CD4-positive, alpha-beta memory T cell (primary cell): Measurements from ENCODE around the gene SLF2. TPM values are rescaled to one million over a fixed set of nuclear protein-coding genes. Genes with fewer than 3 reads are reported as not detected.

Experiments
- CTCF ChIA-PET: fragments of 350-600 bp; sonication (Branson Sonifier 250); formaldehyde crosslinking; loops from one replicate; lab custom pipeline; 2021; ENCODE audit warnings: inconsistent platforms; ENCODE audit not compliant: partially characterized antibody; lab: Charles Lee
- POLR2A ChIA-PET: fragments of 350-600 bp; sonication (Branson Sonifier 250); formaldehyde crosslinking; loops from one replicate; lab custom pipeline; 2021; ENCODE audit not compliant: partially characterized antibody; lab: Charles Lee
- DNase-seq, 5 donors: peaks; one replicate each; pipeline versions ENCODE4 v3.0.0 to v3.0.0-alpha.2; 2020 to 2022; ENCODE audit warnings: mixed read lengths in 1 of 5
- H3K27ac ChIP-seq: one replicate; pipeline ENCODE4 v1.7.0; 2013; ENCODE audit warnings: low read depth, low read length
- H3K27me3 ChIP-seq: 2 replicates; pipeline ENCODE4 v1.7.0; 2013; ENCODE audit warnings: mild to moderate bottlenecking, low read length, moderate library complexity; ENCODE audit not compliant: insufficient read depth
- H3K36me3 ChIP-seq: 2 replicates; pipeline ENCODE4 v1.7.0; 2013; ENCODE audit warnings: mild to moderate bottlenecking, low read length, moderate library complexity; ENCODE audit not compliant: insufficient read depth
- H3K4me1 ChIP-seq: 2 replicates; pipeline ENCODE4 v1.7.0; 2013; ENCODE audit warnings: mild to moderate bottlenecking, low read length, moderate library complexity; ENCODE audit not compliant: insufficient read depth
- H3K4me3 ChIP-seq, 2 donors: one replicate each; pipeline ENCODE4 v1.7.0; 2013; ENCODE audit warnings: low read length in 2 of 2, mild to moderate bottlenecking in 1 of 2
- H3K9me3 ChIP-seq, 2 donors: one replicate each; pipeline ENCODE4 v1.7.0; 2013; ENCODE audit warnings: low read length in 2 of 2, control low read depth in 1 of 2; ENCODE audit not compliant: control insufficient read depth in 1 of 2
- H3K27ac Mint-ChIP-seq, 7 donors: one replicate each; pipeline ENCODE4 v1.8.0; 2020 to 2021; ENCODE audit warnings: mixed read lengths in 7 of 7, mild to moderate bottlenecking in 6 of 7, inconsistent platforms in 3 of 7, moderate library complexity in 3 of 7
- H3K27me3 Mint-ChIP-seq, 2 donors: one replicate each; pipeline ENCODE4 v1.8.0; 2020 to 2021; ENCODE audit warnings: mixed read lengths in 2 of 2
- H3K36me3 Mint-ChIP-seq, 2 donors: one replicate each; pipeline ENCODE4 v1.8.0; 2020 to 2021; ENCODE audit warnings: mixed read lengths in 2 of 2, inconsistent platforms in 1 of 2, mild to moderate bottlenecking in 1 of 2
- H3K4me1 Mint-ChIP-seq, 4 donors: one replicate each; pipeline ENCODE4 v1.8.0; 2020 to 2021; ENCODE audit warnings: mixed read lengths in 4 of 4, mild to moderate bottlenecking in 1 of 4
- H3K4me3 Mint-ChIP-seq, 8 donors: one replicate each; pipeline ENCODE4 v1.8.0; 2020 to 2021; ENCODE audit warnings: mixed read lengths in 8 of 8, mild to moderate bottlenecking in 7 of 8, moderate library complexity in 6 of 8, inconsistent platforms in 3 of 8
- H3K9me3 Mint-ChIP-seq, 8 donors: one replicate each; pipeline ENCODE4 v1.8.0; 2020 to 2021; ENCODE audit warnings: mixed read lengths in 8 of 8, mild to moderate bottlenecking in 5 of 8, inconsistent platforms in 3 of 8, moderate library complexity in 1 of 8
- intact Hi-C: fragments of 100-400 bp; cut with micrococcal nuclease; formaldehyde crosslinking; loops from one replicate; pipeline ENCODE4 v1.15.1; 2023
- polyA plus RNA-seq, 2 donors: library from polyadenylated mRNA; unstranded; fragments of 300-500 nt; fragmentation: Illumina TruSeq; gene quantifications; one replicate each; pipeline ENCODE4 v1.2.3, GENCODE V29; 2021
- total RNA-seq, 2 experiments: library from RNA; stranded (reverse); gene quantifications; one replicate each; pipeline ENCODE4 v1.2.3, GENCODE V29; 2021

The SLF2 gene
- total and polyA plus RNA-seq, 4 experiments from 2014 or later, result 5.9 to 49.3 (median 32.3) TPM

GRCh38 chr10:100989088-100989487 lies 76.3 kb downstream of the SLF2 start:
- Histone ChIP-seq H3K4me3 (no peak overlapping the region), H3K27me3 (no peaks in the 10 kb centered on the region), H3K27ac (no peak overlapping the region), H3K4me1 (peaks cover 25% of the 10 kb centered on the region), H3K9me3 (no peaks in the 10 kb centered on the region), H3K36me3 (peaks cover 23% of the 10 kb centered on the region)
- peaks cover 16 to 44% (median 30%) of the 10 kb centered on the region in 4 donors for H3K4me1 Mint-ChIP-seq
- H3K27me3 Mint-ChIP-seq, result no peaks in the 10 kb centered on the region
- CTCF ChIA-PET, result interaction anchor here (0.6 to 12.0 kb wide), 5 partner anchors 8 to 69 kb away, joined by 3 to 171 read pairs (median 6); partner anchors contain the start of gene LZTS2
- peaks cover 22 to 50% of the 10 kb centered on the region in 2 donors for H3K36me3 Mint-ChIP-seq
- no peak overlapping the region for H3K27ac Mint-ChIP-seq
- H3K9me3 Mint-ChIP-seq, result no peaks in the 10 kb centered on the region
- no peak for DNase-seq
- intact Hi-C loops, result no loop called here
- POLR2A ChIA-PET, result interaction anchor here (1.1 to 6.4 kb wide), 2 partner anchors 9 to 42 kb away, joined by 3 to 84 read pairs; partner anchors contain the start of genes LZTS2, PDZD7 and SFXN3
- peak overlapping the region in 4 of 8 donors; percentile 6 to 54 (median 47) for H3K4me3 Mint-ChIP-seq

- H3K27ac Mint-ChIP-seq, result peak overlapping the region in 3 of 7 donors; percentile 29 to 49 (median 38)
- CTCF ChIA-PET, result interaction anchor here (1.0 to 12.0 kb wide), 2 partner anchors 18 to 23 kb away, joined by 5 to 171 read pairs; no protein-coding TSS in a partner anchor
- peaks cover 0 to 3% (median 0%) of the 10 kb centered on the region in 8 donors for H3K9me3 Mint-ChIP-seq
- POLR2A ChIA-PET, result no interaction called here
- H3K4me3 Mint-ChIP-seq, result peak overlapping the region in 2 of 8 donors; percentile 4 to 9
- Histone ChIP-seq H3K9me3 (no peaks in the 10 kb centered on the region), H3K27ac (no peak overlapping the region), H3K4me3 (no peak overlapping the region), H3K36me3 (peaks cover 23% of the 10 kb centered on the region), H3K27me3 (no peaks in the 10 kb centered on the region), H3K4me1 (peaks cover 20% of the 10 kb centered on the region)
- H3K27me3 Mint-ChIP-seq, result no peaks in the 10 kb centered on the region
- intact Hi-C loops, result loop anchor here (10.0 kb wide), 1 partner anchor 459 kb away; the partner anchor contains the start of gene HIF1AN
- H3K36me3 Mint-ChIP-seq, result peaks cover 18 to 41% of the 10 kb centered on the region in 2 donors
- peaks cover 18 to 35% (median 26%) of the 10 kb centered on the region in 4 donors for H3K4me1 Mint-ChIP-seq
- DNase-seq, result no peak
These were observed 81.4 kb downstream of the SLF2 start for GRCh38 chr10:100993986-100994708.

GRCh38 chr10:100995181-100995580 lies 82.4 kb downstream of the SLF2 start:
- Histone ChIP-seq H3K27me3 (no peaks in the 10 kb centered on the region), H3K27ac (no peak overlapping the region), H3K36me3 (peaks cover 13% of the 10 kb centered on the region), H3K9me3 (no peaks in the 10 kb centered on the region), H3K4me3 (no peak overlapping the region), H3K4me1 (peaks cover 24% of the 10 kb centered on the region)
- peaks cover 18 to 41% of the 10 kb centered on the region in 2 donors for H3K36me3 Mint-ChIP-seq
- H3K27me3 Mint-ChIP-seq, result no peaks in the 10 kb centered on the region
- intact Hi-C loops, result loop anchor here (5.0 to 10.0 kb wide), 2 partner anchors 433 to 460 kb away; partner anchors contain the start of gene HIF1AN
- H3K4me1 Mint-ChIP-seq, result peaks cover 17 to 35% (median 22%) of the 10 kb centered on the region in 4 donors
- CTCF ChIA-PET, result interaction anchor here (0.6 to 12.0 kb wide), 2 partner anchors 22 to 658 kb away, joined by 3 to 171 read pairs; no protein-coding TSS in a partner anchor
- POLR2A ChIA-PET, result interaction anchor here (5.2 to 6.1 kb wide), 2 partner anchors 8 to 35 kb away, joined by 84 to 90 read pairs; partner anchors contain the start of genes MRPL43, PDZD7, SFXN3 and TWNK
- peak overlapping the region in 7 of 8 donors; percentile 45 to 87 (median 61) for H3K4me3 Mint-ChIP-seq
- peaks cover 0 to 3% (median 0%) of the 10 kb centered on the region in 8 donors for H3K9me3 Mint-ChIP-seq
- peak overlapping the region in 6 of 7 donors; percentile 22 to 81 (median 68) for H3K27ac Mint-ChIP-seq
- DNase-seq, result no peak

GRCh38 chr10:100996678-100997359 lies 84.1 kb downstream of the SLF2 start:
- ChIA-PET POLR2A (interaction anchor here (0.8 to 6.1 kb wide), 16 partner anchors 9 to 470 kb away, joined by 3 to 90 read pairs (median 4); partner anchors contain the start of genes KAZALD1, MRPL43, PDZD7 and SEMA4G), CTCF (interaction anchor here (0.9 to 12.0 kb wide), 20 partner anchors 10 to 1126 kb away, joined by 3 to 171 read pairs (median 9); partner anchors contain the start of genes KAZALD1, MRPL43, PDZD7 and SEMA4G)
- Mint-ChIP-seq H3K27ac (peak overlapping the region; percentile 82 to 98 (median 92)), H3K4me3 (peak overlapping the region; percentile 84 to 98 (median 91)), H3K4me1 (peaks cover 15 to 34% (median 24%) of the 10 kb centered on the region in 4 donors), H3K36me3 (peaks cover 4 to 27% of the 10 kb centered on the region in 2 donors), H3K9me3 (peaks cover 0 to 3% (median 0%) of the 10 kb centered on the region in 8 donors), H3K27me3 (no peaks in the 10 kb centered on the region)
- Histone ChIP-seq H3K27me3 (no peaks in the 10 kb centered on the region), H3K4me3 (peak overlapping the region; percentile 36 to 64), H3K9me3 (no peaks in the 10 kb centered on the region), H3K4me1 (peaks cover 24% of the 10 kb centered on the region), H3K27ac (peak overlapping the region; percentile 83), H3K36me3 (no peaks in the 10 kb centered on the region)
- DNase-seq, result peak; percentile 19 to 57 (median 44)
- intact Hi-C loops, result loop anchor here (1.0 to 10.0 kb wide), 6 partner anchors 10 to 462 kb away; partner anchors contain the start of genes HIF1AN, KAZALD1, MRPL43 and PDZD7

GRCh38 chr10:100997360-100998182 lies 84.8 kb downstream of the SLF2 start:
- peak overlapping the region; percentile 44 to 64 for H3K4me3 ChIP-seq
- H3K27ac Mint-ChIP-seq, result peak overlapping the region; percentile 82 to 98 (median 95)
- H3K27ac ChIP-seq, result peak overlapping the region; percentile 83
- peaks cover 0 to 3% (median 0%) of the 10 kb centered on the region in 8 donors for H3K9me3 Mint-ChIP-seq
- H3K9me3 ChIP-seq, result no peaks in the 10 kb centered on the region
- H3K4me1 Mint-ChIP-seq, result peaks cover 15 to 34% (median 24%) of the 10 kb centered on the region in 4 donors
- peaks cover 24% of the 10 kb centered on the region for H3K4me1 ChIP-seq
- H3K4me3 Mint-ChIP-seq, result peak overlapping the region; percentile 84 to 98 (median 91)
- peaks cover 4 to 26% of the 10 kb centered on the region in 2 donors for H3K36me3 Mint-ChIP-seq
- ChIA-PET POLR2A (interaction anchor here (0.7 to 6.1 kb wide), 18 partner anchors 9 to 471 kb away, joined by 3 to 90 read pairs (median 4); partner anchors contain the start of genes KAZALD1, MRPL43, PDZD7 and SEMA4G), CTCF (interaction anchor here (0.9 to 12.0 kb wide), 25 partner anchors 10 to 1126 kb away, joined by 3 to 171 read pairs (median 6); partner anchors contain the start of genes KAZALD1, MRPL43, PDZD7 and SEMA4G)
- H3K27me3 ChIP-seq, result no peaks in the 10 kb centered on the region
- no peaks in the 10 kb centered on the region for H3K36me3 ChIP-seq
- no peaks in the 10 kb centered on the region for H3K27me3 Mint-ChIP-seq
- intact Hi-C loops, result loop anchor here (1.0 to 10.0 kb wide), 8 partner anchors 10 to 463 kb away; partner anchors contain the start of genes HIF1AN, KAZALD1, MRPL43 and PDZD7
- peak; percentile 68 to 80 (median 72) for DNase-seq
